HG02623 (cell line): ENCODE results near the gene B3GALT4.

Source experiments
- ATAC-seq: cut with Tn5 transposase; IDR thresholded peaks from one replicate; pipeline ENCODE4 v1.9.1; 2021; ENCODE audit warnings: moderate library complexity; ENCODE audit not compliant: unreplicated experiment

Gene B3GALT4

GRCh38 chr6:33313709-33314514 is 37.0 kb downstream of the B3GALT4 start, which contains the start of gene TAPBP:
TSS of gene TAPBP (minus strand) at chr6:33314078. CDS start at chr6:33314041, 37 bp downstream.
- peak; percentile 39 for ATAC-seq

- ATAC-seq, result no peak
Observed at GRCh38 chr6:33314515-33314942, 37.6 kb downstream of the B3GALT4 start.

- no peak for ATAC-seq
Observed at GRCh38 chr6:33314943-33315792, 38.2 kb downstream of the B3GALT4 start.

GRCh38 chr6:33315793-33316602 is 39.1 kb downstream of the B3GALT4 start:
- ATAC-seq, result no peak

- ATAC-seq, result no peak
Observed at GRCh38 chr6:33316603-33317418, 39.9 kb downstream of the B3GALT4 start.

- no peak for ATAC-seq
Observed at GRCh38 chr6:33317419-33317668, 40.4 kb downstream of the B3GALT4 start.

GRCh38 chr6:33317669-33318425 is 40.9 kb downstream of the B3GALT4 start, which contains the start of gene ZBTB22:
TSS of gene ZBTB22 (minus strand) at chr6:33317744. CDS start at chr6:33316916, 828 bp downstream.
- peak; percentile 45 for ATAC-seq

GRCh38 chr6:33318426-33319073 is 41.6 kb downstream of the B3GALT4 start:
- ATAC-seq, result no peak

GRCh38 chr6:33319939-33320314 is 43.0 kb downstream of the B3GALT4 start:
- no peak for ATAC-seq

- no peak for ATAC-seq
Observed at GRCh38 chr6:33320315-33321181, 43.6 kb downstream of the B3GALT4 start.

GRCh38 chr6:33321227-33321626 is 44.3 kb downstream of the B3GALT4 start:
- ATAC-seq, result no peak

- no peak for ATAC-seq
Observed at GRCh38 chr6:33323623-33323948, 46.7 kb downstream of the B3GALT4 start.

- no peak for ATAC-seq
Observed at GRCh38 chr6:33324125-33324524, 47.2 kb downstream of the B3GALT4 start.
